ENCODE data around the gene MGAT4B.

- TF ChIP-seq POLR2AphosphoS5 (IDR thresholded peaks at IDR 0.05) = no peak
- TF ChIP-seq CTCF (IDR thresholded peaks at IDR 0.05) = no peak
- TF ChIP-seq POLR2A (IDR thresholded peaks at IDR 0.05) = no peak
Observed at GRCh38 chr5:179774442-179774841, 32.2 kb downstream of the MGAT4B start.

All from sigmoid colon (tissue), 4 donors.